ENCODE measurements around the gene FZD4.

DNA sequence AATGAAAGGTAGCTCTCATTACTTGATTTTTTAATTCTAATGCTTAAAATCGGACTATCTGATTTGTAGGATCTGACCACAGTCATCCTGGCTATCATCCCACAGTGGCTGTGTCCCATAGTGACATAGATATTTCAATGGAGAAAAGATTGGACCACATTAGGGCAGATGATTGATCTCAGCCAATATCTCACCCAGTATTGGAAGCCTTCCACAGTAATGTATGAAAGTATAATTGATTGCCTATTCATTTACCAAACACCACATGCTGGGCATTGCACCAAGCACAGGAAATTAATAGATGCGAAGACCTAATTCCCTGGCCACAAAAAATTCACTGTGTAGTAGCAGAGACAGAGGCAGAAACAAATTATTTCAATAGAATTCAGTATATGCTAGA lies 37.6 kb downstream of the FZD4 start:
- TF ChIP-seq, protein P1, sequence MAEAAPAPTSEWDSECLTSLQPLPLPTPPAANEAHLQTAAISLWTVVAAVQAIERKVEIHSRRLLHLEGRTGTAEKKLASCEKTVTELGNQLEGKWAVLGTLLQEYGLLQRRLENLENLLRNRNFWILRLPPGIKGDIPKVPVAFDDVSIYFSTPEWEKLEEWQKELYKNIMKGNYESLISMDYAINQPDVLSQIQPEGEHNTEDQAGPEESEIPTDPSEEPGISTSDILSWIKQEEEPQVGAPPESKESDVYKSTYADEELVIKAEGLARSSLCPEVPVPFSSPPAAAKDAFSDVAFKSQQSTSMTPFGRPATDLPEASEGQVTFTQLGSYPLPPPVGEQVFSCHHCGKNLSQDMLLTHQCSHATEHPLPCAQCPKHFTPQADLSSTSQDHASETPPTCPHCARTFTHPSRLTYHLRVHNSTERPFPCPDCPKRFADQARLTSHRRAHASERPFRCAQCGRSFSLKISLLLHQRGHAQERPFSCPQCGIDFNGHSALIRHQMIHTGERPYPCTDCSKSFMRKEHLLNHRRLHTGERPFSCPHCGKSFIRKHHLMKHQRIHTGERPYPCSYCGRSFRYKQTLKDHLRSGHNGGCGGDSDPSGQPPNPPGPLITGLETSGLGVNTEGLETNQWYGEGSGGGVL (tag by site-specific recombination; IDR thresholded peaks at IDR 0.05), result no peak
- TF ChIP-seq ZNF660 (tag by site-specific recombination; IDR thresholded peaks at IDR 0.05) (no peak), ZNF350 (tag by site-specific recombination; IDR thresholded peaks at IDR 0.05) (no peak), ZNF404 (tag by site-specific recombination; IDR thresholded peaks at IDR 0.05) (no peak), ZNF248 (tag by site-specific recombination; IDR thresholded peaks at IDR 0.05) (no peak), GLI4 (tag by site-specific recombination; IDR thresholded peaks at IDR 0.05) (no peak), ZXDB (tag by site-specific recombination; IDR thresholded peaks at IDR 0.05) (no peak), ZNF521 (tag by site-specific recombination; IDR thresholded peaks at IDR 0.05) (no peak)
- TF ChIP-seq, protein P2, sequence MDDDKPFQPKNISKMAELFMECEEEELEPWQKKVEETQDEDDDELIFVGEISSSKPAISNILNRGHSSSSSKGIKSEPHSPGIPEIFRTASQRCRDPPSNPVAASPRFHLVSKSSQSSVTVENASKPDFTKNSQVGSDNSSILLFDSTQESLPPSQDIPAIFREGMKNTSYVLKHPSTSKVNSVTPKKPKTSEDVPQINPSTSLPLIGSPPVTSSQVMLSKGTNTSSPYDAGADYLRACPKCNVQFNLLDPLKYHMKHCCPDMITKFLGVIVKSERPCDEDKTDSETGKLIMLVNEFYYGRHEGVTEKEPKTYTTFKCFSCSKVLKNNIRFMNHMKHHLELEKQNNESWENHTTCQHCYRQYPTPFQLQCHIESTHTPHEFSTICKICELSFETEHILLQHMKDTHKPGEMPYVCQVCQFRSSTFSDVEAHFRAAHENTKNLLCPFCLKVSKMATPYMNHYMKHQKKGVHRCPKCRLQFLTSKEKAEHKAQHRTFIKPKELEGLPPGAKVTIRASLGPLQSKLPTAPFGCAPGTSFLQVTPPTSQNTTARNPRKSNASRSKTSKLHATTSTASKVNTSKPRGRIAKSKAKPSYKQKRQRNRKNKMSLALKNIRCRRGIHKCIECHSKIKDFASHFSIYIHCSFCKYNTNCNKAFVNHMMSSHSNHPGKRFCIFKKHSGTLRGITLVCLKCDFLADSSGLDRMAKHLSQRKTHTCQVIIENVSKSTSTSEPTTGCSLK (tag by site-specific recombination; IDR thresholded peaks at IDR 0.05), result no peak
- TF ChIP-seq, protein P3, sequence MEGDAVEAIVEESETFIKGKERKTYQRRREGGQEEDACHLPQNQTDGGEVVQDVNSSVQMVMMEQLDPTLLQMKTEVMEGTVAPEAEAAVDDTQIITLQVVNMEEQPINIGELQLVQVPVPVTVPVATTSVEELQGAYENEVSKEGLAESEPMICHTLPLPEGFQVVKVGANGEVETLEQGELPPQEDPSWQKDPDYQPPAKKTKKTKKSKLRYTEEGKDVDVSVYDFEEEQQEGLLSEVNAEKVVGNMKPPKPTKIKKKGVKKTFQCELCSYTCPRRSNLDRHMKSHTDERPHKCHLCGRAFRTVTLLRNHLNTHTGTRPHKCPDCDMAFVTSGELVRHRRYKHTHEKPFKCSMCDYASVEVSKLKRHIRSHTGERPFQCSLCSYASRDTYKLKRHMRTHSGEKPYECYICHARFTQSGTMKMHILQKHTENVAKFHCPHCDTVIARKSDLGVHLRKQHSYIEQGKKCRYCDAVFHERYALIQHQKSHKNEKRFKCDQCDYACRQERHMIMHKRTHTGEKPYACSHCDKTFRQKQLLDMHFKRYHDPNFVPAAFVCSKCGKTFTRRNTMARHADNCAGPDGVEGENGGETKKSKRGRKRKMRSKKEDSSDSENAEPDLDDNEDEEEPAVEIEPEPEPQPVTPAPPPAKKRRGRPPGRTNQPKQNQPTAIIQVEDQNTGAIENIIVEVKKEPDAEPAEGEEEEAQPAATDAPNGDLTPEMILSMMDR (tag by site-specific recombination; IDR thresholded peaks at IDR 0.05), result no peak

Data from HEK293 (cell line).